Hematopoietic multipotent progenitor cell treated with erythropoietin and hydrocortisone succinate and interleukin-3 and kit ligand, for 4 days (in vitro differentiated cells): ENCODE measurements around the gene EDIL3.

Experiments
- DNase-seq: peaks from one replicate; pipeline ENCODE4 v3.0.0-alpha.2; 2015

Gene EDIL3

GRCh38 chr5:84255315-84255714, 129.4 kb downstream of the EDIL3 start:
- DNase-seq, result peak; percentile 57

GRCh38 chr5:84253946-84254345, 130.7 kb downstream of the EDIL3 start:
- no peak for DNase-seq

GRCh38 chr5:84251503-84251902, 133.2 kb downstream of the EDIL3 start:
- DNase-seq, result no peak

- no peak for DNase-seq
Observed at GRCh38 chr5:84249918-84250630, 134.6 kb downstream of the EDIL3 start.

GRCh38 chr5:84248013-84248412, 136.7 kb downstream of the EDIL3 start:
- no peak for DNase-seq

- no peak for DNase-seq
Observed at GRCh38 chr5:84242286-84242685, 142.4 kb downstream of the EDIL3 start.

- DNase-seq, result no peak
Observed at GRCh38 chr5:84239494-84239893, 145.2 kb downstream of the EDIL3 start.

GRCh38 chr5:84237126-84237525, 147.6 kb downstream of the EDIL3 start:
- DNase-seq, result no peak

- DNase-seq, result no peak
Observed at GRCh38 chr5:84231433-84231832, 153.2 kb downstream of the EDIL3 start.

GRCh38 chr5:84229045-84229444, 155.6 kb downstream of the EDIL3 start:
- DNase-seq, result no peak

GRCh38 chr5:84228266-84228665, 156.4 kb downstream of the EDIL3 start:
- peak; percentile 1 for DNase-seq

- no peak for DNase-seq
Observed at GRCh38 chr5:84227236-84227635, 157.4 kb downstream of the EDIL3 start.

GRCh38 chr5:84218546-84218945, 166.1 kb downstream of the EDIL3 start:
- no peak for DNase-seq

GRCh38 chr5:84215521-84215920, 169.2 kb downstream of the EDIL3 start:
- DNase-seq, result no peak

- DNase-seq, result no peak
Observed at GRCh38 chr5:84213861-84214260, 170.8 kb downstream of the EDIL3 start.

- DNase-seq, result no peak
Observed at GRCh38 chr5:84213212-84213611, 171.5 kb downstream of the EDIL3 start.

- no peak for DNase-seq
Observed at GRCh38 chr5:84204772-84205171, 179.9 kb downstream of the EDIL3 start.

GRCh38 chr5:84202136-84202535, 182.5 kb downstream of the EDIL3 start:
- no peak for DNase-seq

- DNase-seq, result peak; percentile 0
Observed at GRCh38 chr5:84197538-84197937, 187.1 kb downstream of the EDIL3 start.

- no peak for DNase-seq
Observed at GRCh38 chr5:84191281-84191680, 193.4 kb downstream of the EDIL3 start.

GRCh38 chr5:84184857-84185256, 199.8 kb downstream of the EDIL3 start:
- DNase-seq, result no peak

- no peak for DNase-seq
Observed at GRCh38 chr5:84181093-84181492, 203.6 kb downstream of the EDIL3 start.

GRCh38 chr5:84168841-84169240, 215.8 kb downstream of the EDIL3 start:
- no peak for DNase-seq

- DNase-seq, result no peak
Observed at GRCh38 chr5:84163671-84164070, 221.0 kb downstream of the EDIL3 start.

- DNase-seq, result no peak
Observed at GRCh38 chr5:84162695-84163094, 222.0 kb downstream of the EDIL3 start.
